ENCODE measurements around the gene CBFB.
"Not testable (repeated sequence)": the region's sequence is repeated elsewhere in the genome, so short reads cannot be mapped to it uniquely, and the experiment has no call there.

The CBFB gene

GRCh38 chr16:67039260-67040020 is 10.5 kb downstream of the CBFB start:
- ChIA-PET CTCF (interaction anchor here (1.1 to 1.7 kb wide), 4 partner anchors 9 to 21 kb away, joined by 3 to 7 read pairs (median 3); no protein-coding TSS in a partner anchor), POLR2A (no interaction called here)
- DNase-seq (ENCODE audit: extremely low spot score), result no peak
- TF ChIP-seq CTCF (IDR thresholded peaks at IDR 0.05; ENCODE audit: control extremely low read depth, extremely low read depth, low read depth, missing control alignments), result no peak

DNA sequence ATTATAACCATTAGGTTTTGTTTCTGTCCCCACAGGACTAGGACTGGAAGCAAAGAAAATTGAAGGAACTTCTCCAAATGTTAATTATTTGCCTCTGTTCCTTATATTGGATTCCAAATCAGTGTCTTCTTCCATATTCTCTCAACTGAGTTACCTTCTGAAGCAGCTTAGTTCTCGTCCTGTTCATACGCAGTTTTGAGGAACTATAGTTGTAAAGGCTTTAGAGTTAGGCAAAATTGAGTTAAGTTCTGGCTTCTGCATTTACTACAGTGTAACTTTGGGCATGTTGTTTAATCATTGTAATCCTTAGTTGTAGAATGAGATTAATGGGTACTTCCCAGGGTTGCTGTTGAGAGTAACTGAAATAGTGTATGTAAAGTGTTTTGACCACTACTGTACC is 11.2 kb downstream of the CBFB start:
- ChIA-PET POLR2A (no interaction called here), CTCF (interaction anchor here (1.1 to 1.7 kb wide), 4 partner anchors 8 to 22 kb away, joined by 3 to 7 read pairs (median 5); no protein-coding TSS in a partner anchor)
- DNase-seq (ENCODE audit: extremely low spot score), result no peak
- TF ChIP-seq CTCF (IDR thresholded peaks at IDR 0.05; ENCODE audit: control extremely low read depth, extremely low read depth, low read depth, missing control alignments), result no peak

- CTCF ChIA-PET, result interaction anchor here (1.7 to 2.1 kb wide), 3 partner anchors 9 to 14 kb away, joined by 4 to 8 read pairs (median 7); no protein-coding TSS in a partner anchor
- no peak for TF ChIP-seq CTCF (IDR thresholded peaks at IDR 0.05; ENCODE audit: control extremely low read depth, extremely low read depth, low read depth, missing control alignments)
- DNase-seq (ENCODE audit: extremely low spot score), result no peak
- POLR2A ChIA-PET, result interaction anchor here (0.7 kb wide), 2 partner anchors 75 to 207 kb away, joined by 4 to 5 read pairs; no protein-coding TSS in a partner anchor
Measured at GRCh38 chr16:67040906-67041305, 12.0 kb downstream of the CBFB start.

GRCh38 chr16:67041520-67041919 is 12.6 kb downstream of the CBFB start:
- not testable (repeated sequence) for DNase-seq (ENCODE audit: extremely low spot score)
- POLR2A ChIA-PET, result interaction anchor here (0.7 kb wide), 2 partner anchors 75 to 207 kb away, joined by 4 to 5 read pairs; no protein-coding TSS in a partner anchor
- CTCF ChIA-PET, result interaction anchor here (1.0 to 2.1 kb wide), 4 partner anchors 9 to 24 kb away, joined by 3 to 8 read pairs (median 6); no protein-coding TSS in a partner anchor

DNA sequence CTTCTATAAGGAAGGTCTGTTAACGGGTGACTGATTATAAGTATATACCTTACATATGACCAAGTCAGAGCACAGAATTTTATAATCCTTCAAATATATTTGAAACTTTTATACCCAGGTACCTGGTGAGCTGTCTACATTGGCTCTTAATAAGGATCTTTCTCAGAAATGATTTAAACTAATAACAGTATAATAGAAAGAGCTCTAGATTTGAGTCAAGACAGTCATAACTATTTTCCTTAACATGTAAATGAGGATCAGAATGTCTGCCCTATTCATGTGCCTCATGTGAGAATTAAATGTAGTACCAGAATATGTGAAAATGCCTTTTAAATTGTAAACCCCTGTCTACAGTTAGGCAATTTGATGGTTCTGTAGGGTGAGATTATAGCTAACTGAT is 14.5 kb downstream of the CBFB start:
- no peak for DNase-seq (ENCODE audit: extremely low spot score)
- ChIA-PET POLR2A (no interaction called here), CTCF (interaction anchor here (0.7 to 3.1 kb wide), 14 partner anchors 8 to 142 kb away, joined by 3 to 19 read pairs (median 5); no protein-coding TSS in a partner anchor)
- no peak for TF ChIP-seq CTCF (IDR thresholded peaks at IDR 0.05; ENCODE audit: control extremely low read depth, extremely low read depth, low read depth, missing control alignments)

- ChIA-PET POLR2A (no interaction called here), CTCF (interaction anchor here (1.3 to 1.4 kb wide), 2 partner anchors 16 to 36 kb away, joined by 3 to 4 read pairs; no protein-coding TSS in a partner anchor)
Measured at GRCh38 chr16:67050796-67051195, 21.8 kb downstream of the CBFB start.

More at GRCh38 chr16:67050796-67051195, 21.8 kb downstream of the CBFB start:
- no peak for DNase-seq (ENCODE audit: extremely low spot score)
- TF ChIP-seq CTCF (IDR thresholded peaks at IDR 0.05; ENCODE audit: control extremely low read depth, extremely low read depth, low read depth, missing control alignments), result no peak

All from GM10248 (cell line).